Measurements from ENCODE around the gene HIGD2B. TPM values are rescaled to one million over a fixed set of nuclear protein-coding genes. Genes with fewer than 3 reads are reported as not detected.

HIGD2B gene
- not detected in 5 replicates for total RNA-seq (2022; extraction: Qiagen RNA extraction; ENCODE audit: low read depth)

GRCh38 chr15:72685925-72686794, at the start of gene HIGD2B, which contains the start of gene BBS4:
TSS of gene HIGD2B (minus strand) at chr15:72686182. CDS start at chr15:72676374, 9,808 bp downstream.
TSS of gene BBS4 (plus strand) at chr15:72686207. CDS start at chr15:72686228, 21 bp downstream.

GRCh38 chr15:72654397-72654796, 31.6 kb downstream of the HIGD2B start, which contains the start of gene GOLGA6B:
TSS of gene GOLGA6B (plus strand) at chr15:72654697. CDS start at chr15:72654738, 41 bp downstream.

Other genes starting within 250 kb of the HIGD2B start
- 51.9 to 86.7 TPM (median 76.2 TPM) in 5 replicates for gene ARIH1, start 211.9 kb downstream of the HIGD2B start, total RNA-seq (2022; extraction: Qiagen RNA extraction; ENCODE audit: low read depth)
- 0.09 TPM in 1 of 5 replicates, not detected in the others for gene GOLGA6B, start 31.5 kb downstream of the HIGD2B start, total RNA-seq (2022; extraction: Qiagen RNA extraction; ENCODE audit: low read depth)
- gene BBS4, start within 50 bp of the HIGD2B start, total RNA-seq (2022; extraction: Qiagen RNA extraction; ENCODE audit: low read depth) = 15.6 to 20.4 TPM (median 19.4 TPM) in 5 replicates
- gene ADPGK, start 97.6 kb upstream of the HIGD2B start, total RNA-seq (2022; extraction: Qiagen RNA extraction; ENCODE audit: low read depth) = 69.0 to 81.3 TPM (median 77.9 TPM) in 5 replicates